Measurements from ENCODE around the gene ISLR. TPM values are rescaled to one million over a fixed set of nuclear protein-coding genes. Genes with fewer than 3 reads are reported as not detected.

Gene ISLR
- total RNA-seq, 2 experiments from 2014 or later: not detected

GRCh38 chr15:74221399-74222239 is 48.1 kb downstream of the ISLR start:
- no peaks in the 10 kb centered on the region for H3K4me1 ChIP-seq (ENCODE audit: insufficient read depth, low read length)
- Mint-ChIP-seq H3K27ac (no peak overlapping the region), H3K9me3 (no peaks in the 10 kb centered on the region), H3K36me3 (ENCODE audit: low read depth) (no peaks in the 10 kb centered on the region), H3K27me3 (peaks cover 25% of the 10 kb centered on the region), H3K4me1 (ENCODE audit: low read depth) (peaks cover 19% of the 10 kb centered on the region), H3K4me3 (no peak overlapping the region)
- peaks cover 0 to 3% of the 10 kb centered on the region in 2 experiments for H3K27me3 ChIP-seq (ENCODE audit: control insufficient read depth in 1 of 2, insufficient read depth in 2 of 2, low read length in 2 of 2)
- H3K27ac ChIP-seq (ENCODE audit: low read depth in 1 of 2, low read length in 2 of 2): no peak overlapping the region
- no peak for DNase-seq
- no peaks in the 10 kb centered on the region for H3K9me3 ChIP-seq (ENCODE audit: control insufficient read depth in 1 of 2, insufficient read depth in 1 of 2, low read length in 2 of 2)
- ChIA-PET CTCF (no interaction called here), POLR2A (no interaction called here)
- no peak overlapping the region for H3K4me3 ChIP-seq (ENCODE audit: low read length)
- TF ChIP-seq CTCF (IDR thresholded peaks at IDR 0.05): no peak
- intact Hi-C loops (cut with DNase I, micrococcal nuclease): no loop called here
- ATAC-seq (ENCODE audit: poor library complexity): no peak
- no peaks in the 10 kb centered on the region for H3K36me3 ChIP-seq (ENCODE audit: insufficient read depth, low read length)

DNA sequence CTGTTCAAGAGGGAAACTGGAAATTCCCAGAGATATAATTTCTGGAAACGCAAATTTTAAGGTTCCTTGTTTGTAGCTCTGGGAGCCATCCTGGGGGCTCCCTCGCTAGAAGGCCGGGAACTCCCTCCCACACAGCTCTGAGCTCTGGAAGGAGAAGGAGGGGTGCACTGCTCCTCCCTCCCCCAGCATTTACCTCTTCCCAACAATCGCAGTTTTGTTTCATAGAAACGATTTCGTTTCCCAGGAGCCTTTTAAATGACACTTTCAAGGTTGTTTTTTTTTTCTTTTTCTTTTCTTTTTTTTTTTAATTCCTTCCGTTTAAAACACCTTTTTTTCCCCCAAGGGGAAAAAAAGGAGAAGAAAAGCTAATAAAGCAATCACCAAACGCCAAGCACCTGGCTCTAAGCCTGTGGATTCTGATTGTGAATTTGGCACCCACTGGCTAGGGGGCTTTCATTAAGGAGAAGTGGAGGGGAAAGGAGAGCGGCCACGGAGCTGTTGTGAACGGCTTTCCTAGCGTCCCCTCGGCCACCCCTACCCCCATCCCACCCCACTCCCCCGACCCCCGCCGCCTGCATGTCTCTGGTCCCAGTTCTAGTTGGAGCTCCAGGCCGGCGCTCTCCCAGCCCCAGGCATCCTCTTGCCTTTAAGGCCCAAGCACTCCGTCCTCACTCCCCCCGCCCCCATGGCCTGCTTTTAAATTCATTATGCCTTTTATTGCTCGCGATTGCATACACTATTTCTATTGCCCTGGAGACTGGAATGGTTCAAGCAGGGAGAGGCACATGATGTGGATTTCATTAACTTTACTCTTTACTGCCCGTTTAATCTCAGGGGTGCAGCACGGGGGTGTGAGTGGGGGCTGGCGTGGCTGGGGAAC is 49.0 kb downstream of the ISLR start:
- Histone ChIP-seq H3K4me3 (ENCODE audit: low read length) (no peak overlapping the region), H3K4me1 (ENCODE audit: insufficient read depth, low read length) (no peaks in the 10 kb centered on the region), H3K27me3 (ENCODE audit: control insufficient read depth in 1 of 2, insufficient read depth in 2 of 2, low read length in 2 of 2) (peaks cover 0 to 3% of the 10 kb centered on the region in 2 experiments), H3K27ac (ENCODE audit: low read depth in 1 of 2, low read length in 2 of 2) (no peak overlapping the region), H3K9me3 (ENCODE audit: control insufficient read depth in 1 of 2, insufficient read depth in 1 of 2, low read length in 2 of 2) (no peaks in the 10 kb centered on the region), H3K36me3 (ENCODE audit: insufficient read depth, low read length) (no peaks in the 10 kb centered on the region)
- Mint-ChIP-seq H3K4me1 (ENCODE audit: low read depth) (peaks cover 19% of the 10 kb centered on the region), H3K27me3 (peaks cover 25% of the 10 kb centered on the region), H3K9me3 (no peaks in the 10 kb centered on the region), H3K4me3 (no peak overlapping the region), H3K27ac (no peak overlapping the region), H3K36me3 (ENCODE audit: low read depth) (no peaks in the 10 kb centered on the region)
- no peak for DNase-seq
- ChIA-PET POLR2A (no interaction called here), CTCF (no interaction called here)
- TF ChIP-seq CTCF (IDR thresholded peaks at IDR 0.05): no peak
- ATAC-seq (ENCODE audit: poor library complexity): no peak
- intact Hi-C loops (cut with DNase I, micrococcal nuclease): no loop called here

- ChIA-PET CTCF (no interaction called here), POLR2A (no interaction called here)
- Histone ChIP-seq H3K9me3 (ENCODE audit: control insufficient read depth in 1 of 2, insufficient read depth in 1 of 2, low read length in 2 of 2) (peaks cover 0 to 2% of the 10 kb centered on the region in 2 experiments), H3K4me3 (ENCODE audit: low read length) (no peak overlapping the region), H3K27ac (ENCODE audit: low read depth in 1 of 2, low read length in 2 of 2) (no peak overlapping the region), H3K27me3 (ENCODE audit: control insufficient read depth in 1 of 2, insufficient read depth in 2 of 2, low read length in 2 of 2) (peaks cover 0 to 5% of the 10 kb centered on the region in 2 experiments), H3K36me3 (ENCODE audit: insufficient read depth, low read length) (no peaks in the 10 kb centered on the region), H3K4me1 (ENCODE audit: insufficient read depth, low read length) (no peaks in the 10 kb centered on the region)
- Mint-ChIP-seq H3K36me3 (ENCODE audit: low read depth) (no peaks in the 10 kb centered on the region), H3K27ac (no peak overlapping the region), H3K27me3 (peaks cover 8% of the 10 kb centered on the region), H3K4me1 (ENCODE audit: low read depth) (peaks cover 19% of the 10 kb centered on the region), H3K9me3 (no peaks in the 10 kb centered on the region), H3K4me3 (no peak overlapping the region)
- DNase-seq (no peak), ATAC-seq (ENCODE audit: poor library complexity) (no peak)
- intact Hi-C loops (cut with DNase I, micrococcal nuclease): no loop called here
- TF ChIP-seq CTCF (IDR thresholded peaks at IDR 0.05): no peak
Observed at GRCh38 chr15:74225928-74226327, 52.4 kb downstream of the ISLR start.

Other genes starting within 250 kb of the ISLR start
- gene LOXL1, start 247.2 kb upstream of the ISLR start, total RNA-seq: 1 to 10 TPM; 3.0 to 3.5 TPM
- gene STOML1, start 181.4 kb upstream of the ISLR start, total RNA-seq: 1 to 10 TPM; 4.6 to 5.3 TPM
- gene PML, start 179.0 kb upstream of the ISLR start, total RNA-seq: 10 to 100 TPM; 39.2 to 42.9 TPM
- gene GOLGA6A, start 91.2 kb upstream of the ISLR start, total RNA-seq: under 1 TPM; 0.16 to 0.42 TPM
- not detected for gene ISLR2, start 43.1 kb upstream of the ISLR start, total RNA-seq
- not detected for gene STRA6, start 29.1 kb downstream of the ISLR start, total RNA-seq
- not detected for gene CCDC33, start 62.6 kb downstream of the ISLR start, total RNA-seq
- gene CYP11A1, start 193.9 kb downstream of the ISLR start, total RNA-seq: not detected